Activated CD8-positive, alpha-beta memory T cell treated with anti-CD3 and anti-CD28 coated beads for 48 hours (primary cell): Measurements from ENCODE around the gene EVA1B.

ENCODE experiments used
- DNase-seq, 3 experiments: peaks; one replicate each; pipeline ENCODE4 v3.0.0-alpha.2; 2020; ENCODE audit warnings: low read depth in 2 of 3, low spot score in 2 of 3

EVA1B gene

DNA sequence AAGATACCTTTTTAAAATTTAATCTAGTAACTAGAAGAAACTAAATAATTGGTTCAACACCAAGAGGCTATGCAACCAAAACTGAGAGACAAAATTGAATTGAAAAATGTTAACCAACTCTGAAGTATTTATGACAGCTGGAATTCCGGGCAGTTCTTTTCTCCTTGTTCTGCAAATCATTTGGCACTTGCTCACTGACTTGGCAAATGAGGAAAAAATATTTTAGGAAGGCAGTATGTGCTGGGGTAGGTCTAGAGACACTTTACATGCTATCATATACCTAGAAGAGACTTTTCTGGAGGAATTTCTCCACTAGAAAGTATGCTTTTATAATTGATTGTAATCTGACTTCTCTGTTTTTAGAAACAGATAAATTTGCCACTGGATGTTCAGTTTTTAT lies 39.4 kb downstream of the EVA1B start:
- no peak for DNase-seq

DNA sequence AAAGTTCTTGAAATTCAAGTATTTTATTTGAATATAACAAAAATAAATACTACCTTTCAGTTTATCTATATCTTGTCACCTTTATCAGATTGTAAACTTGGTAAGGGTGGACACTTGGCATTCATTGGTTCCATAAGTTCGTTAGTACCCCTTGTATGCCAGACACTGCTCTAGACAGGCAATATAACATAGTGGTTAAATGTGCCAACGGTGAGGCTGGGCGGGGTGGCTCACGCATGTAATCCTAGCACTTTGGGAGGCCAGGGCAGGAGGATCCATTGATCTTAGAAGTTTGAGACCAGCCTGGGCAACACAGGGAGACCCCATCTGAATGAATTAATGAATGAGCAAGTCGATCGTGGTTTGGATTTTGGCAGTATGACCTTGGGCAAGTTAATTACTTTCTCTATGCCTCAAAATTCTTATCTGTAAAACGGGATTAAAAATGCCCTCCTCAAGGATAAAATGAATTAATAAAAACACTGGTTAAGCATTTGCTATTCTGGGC lies 43.6 kb downstream of the EVA1B start:
- DNase-seq: no peak

DNA sequence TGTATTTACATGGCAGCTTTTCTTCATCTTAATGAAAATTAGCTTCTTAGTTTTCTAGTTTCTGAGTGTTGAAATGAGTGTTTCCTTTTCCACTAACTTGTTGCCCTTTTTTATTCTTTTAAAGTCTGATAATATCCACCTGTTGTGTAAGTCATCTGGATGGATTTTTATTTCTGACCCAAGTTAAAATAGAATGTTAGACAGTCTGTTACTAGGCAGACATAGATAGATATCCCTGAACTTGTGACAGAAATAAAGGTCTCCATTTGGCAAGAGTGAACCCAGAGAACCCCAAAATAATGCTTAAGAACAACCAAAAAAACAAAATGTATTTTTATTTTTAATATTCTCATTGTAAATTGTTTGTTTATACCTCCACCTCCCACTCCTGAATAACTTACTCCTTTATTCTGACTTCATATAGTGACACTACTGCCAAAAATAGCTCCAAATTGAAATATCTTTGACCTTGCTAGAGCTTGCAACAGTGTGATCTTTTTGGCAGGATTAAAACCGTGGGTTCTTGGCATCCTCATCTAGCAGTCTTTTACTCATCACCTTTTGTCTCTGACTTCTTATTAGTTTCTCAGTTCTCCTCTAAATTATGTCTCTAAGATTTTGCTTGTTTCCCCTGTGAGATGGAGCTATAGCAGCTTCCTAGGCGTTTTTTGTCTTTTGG lies 44.2 kb downstream of the EVA1B start:
- no peak for DNase-seq

DNA sequence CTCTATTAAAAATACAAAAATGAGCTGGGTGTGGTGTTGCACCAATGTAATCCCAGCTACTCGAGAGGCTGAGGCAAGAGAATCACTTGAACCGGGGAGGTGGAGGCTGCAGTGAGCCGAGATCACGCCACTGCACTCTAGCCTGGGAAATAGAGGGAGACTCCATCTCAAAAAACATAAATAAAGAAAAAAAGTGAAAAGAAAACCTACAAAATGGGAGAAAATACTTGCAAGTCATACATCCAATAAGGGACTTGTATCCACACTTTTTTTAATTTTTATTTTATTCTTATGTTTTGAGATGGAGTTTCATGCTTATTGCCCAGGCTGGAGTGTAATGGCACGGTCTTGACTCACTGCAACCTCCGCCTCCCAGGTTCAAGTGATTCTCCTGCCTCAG lies 46.8 kb downstream of the EVA1B start:
- no peak for DNase-seq

DNA sequence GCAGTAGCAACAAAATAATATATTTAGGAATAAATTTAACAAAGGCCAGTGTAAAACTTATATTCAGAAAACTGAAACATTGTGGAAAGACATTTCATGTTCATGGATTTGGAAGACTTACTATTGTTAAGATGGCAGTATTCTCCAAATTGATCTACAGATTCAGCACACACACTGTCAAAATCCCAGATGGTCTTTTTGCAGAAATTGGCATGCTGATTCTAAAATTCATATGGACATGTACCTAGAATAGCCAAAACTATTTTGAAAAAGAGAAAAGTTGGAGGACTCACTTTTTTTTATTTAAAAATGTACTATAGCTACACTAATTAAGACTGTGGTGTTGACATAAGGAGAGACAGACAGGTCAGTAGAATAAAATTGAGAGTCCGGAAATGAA lies 49.2 kb downstream of the EVA1B start:
- no peak for DNase-seq

DNA sequence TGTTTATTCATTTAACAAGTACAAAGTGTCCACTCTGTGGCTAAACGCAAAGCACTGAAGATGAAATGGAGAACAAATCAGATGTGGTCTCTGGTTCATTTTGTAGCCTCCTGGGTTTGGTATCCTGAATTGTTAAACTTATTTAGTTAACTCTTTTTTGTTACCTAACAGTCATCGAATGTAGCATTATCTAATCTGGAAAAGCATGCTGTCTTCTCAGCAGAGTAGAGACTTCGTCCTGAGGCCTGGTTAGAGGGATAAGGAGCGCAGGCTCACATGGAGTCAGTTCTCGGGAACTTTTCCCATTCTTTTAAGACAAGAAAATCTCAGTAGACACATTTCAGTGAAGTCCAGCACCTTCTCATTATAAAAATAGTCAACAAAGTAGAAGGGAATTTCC lies 50.4 kb downstream of the EVA1B start:
- no peak for DNase-seq
